H9 (cell line): ENCODE measurements around the gene CDH23. TPM values are rescaled to one million over a fixed set of nuclear protein-coding genes. Genes with fewer than 3 reads are reported as not detected.

Experiments used
- DNase-seq: peaks from one replicate; pipeline ENCODE4 v3.0.0-alpha.2; 2017
- H2AFZ ChIP-seq: one replicate; pipeline ENCODE4 v1.6.1; 2013; ENCODE audit warnings: mild to moderate bottlenecking, low read length, control low read depth, moderate library complexity
- H2AK5ac ChIP-seq: 2 replicates; pipeline ENCODE4 v1.6.1; 2013; ENCODE audit warnings: low read length, control low read depth, mixed read lengths; ENCODE audit not compliant: insufficient read length
- H2BK120ac ChIP-seq: one replicate; pipeline ENCODE4 v1.6.1; 2013; ENCODE audit warnings: low read depth, mild to moderate bottlenecking, low read length, control low read depth, inconsistent platforms; ENCODE audit not compliant: poor library complexity, severe bottlenecking
- H2BK12ac ChIP-seq: 2 replicates; pipeline ENCODE4 v1.6.1; 2013; ENCODE audit warnings: low read length, control low read depth, mixed read lengths, low read depth; ENCODE audit not compliant: insufficient read length
- H2BK15ac ChIP-seq: 2 replicates; pipeline ENCODE4 v1.6.1; 2013; ENCODE audit warnings: low read depth, low read length, control low read depth
- H2BK20ac ChIP-seq: one replicate; pipeline ENCODE4 v1.6.1; 2013; ENCODE audit warnings: low read depth, mild to moderate bottlenecking, low read length, control low read depth, inconsistent platforms; ENCODE audit not compliant: poor library complexity, severe bottlenecking
- H2BK5ac ChIP-seq: 2 replicates; pipeline ENCODE4 v1.6.1; 2013; ENCODE audit warnings: low read length, control low read depth, mixed read lengths; ENCODE audit not compliant: insufficient read length
- H3K14ac ChIP-seq: 2 replicates; pipeline ENCODE4 v1.6.1; 2013; ENCODE audit warnings: low read length, control low read depth; ENCODE audit not compliant: insufficient read depth
- H3K18ac ChIP-seq: 2 replicates; pipeline ENCODE4 v1.6.1; 2013; ENCODE audit warnings: low read depth, mild to moderate bottlenecking, mixed read lengths, low read length, control low read depth; ENCODE audit not compliant: insufficient read length
- H3K23ac ChIP-seq: 2 replicates; pipeline ENCODE4 v1.6.1; 2013; ENCODE audit warnings: low read length, control low read depth, mixed read lengths, low read depth; ENCODE audit not compliant: insufficient read length
- H3K23me2 ChIP-seq: 2 replicates; pipeline ENCODE4 v1.6.1; 2013; ENCODE audit warnings: low read depth, mild to moderate bottlenecking, mixed read lengths, low read length, control low read depth; ENCODE audit not compliant: insufficient read length, poor library complexity, severe bottlenecking
- H3K27ac ChIP-seq: 2 replicates; pipeline ENCODE4 v1.5.1; 2013; ENCODE audit warnings: low read length, control low read depth, mixed read lengths, low read depth; ENCODE audit not compliant: insufficient read length
- H3K27me3 ChIP-seq: 2 replicates; pipeline ENCODE4 v1.6.1; 2013; ENCODE audit warnings: low read length, control low read depth, inconsistent platforms; ENCODE audit not compliant: insufficient read depth
- H3K4ac ChIP-seq: 2 replicates; pipeline ENCODE4 v1.6.1; 2013; ENCODE audit warnings: low read depth, mild to moderate bottlenecking, control low read depth, inconsistent platforms, low read length, moderate library complexity
- H3K4me1 ChIP-seq: 2 replicates; pipeline ENCODE4 v1.6.1; 2013; ENCODE audit warnings: low read length, control low read depth, inconsistent platforms; ENCODE audit not compliant: insufficient read depth
- H3K4me2 ChIP-seq: 2 replicates; pipeline ENCODE4 v1.6.1; 2013; ENCODE audit warnings: low read length, control low read depth, mixed read lengths; ENCODE audit not compliant: insufficient read length, insufficient read depth
- H3K56ac ChIP-seq: 2 replicates; pipeline ENCODE4 v1.6.1; 2013; ENCODE audit warnings: low read depth, mild to moderate bottlenecking, mixed read lengths, low read length, control low read depth; ENCODE audit not compliant: insufficient read length
- H3K79me1 ChIP-seq: 2 replicates; pipeline ENCODE4 v1.6.1; 2013; ENCODE audit warnings: low read depth, mild to moderate bottlenecking, moderate library complexity, low read length, control low read depth, inconsistent platforms; ENCODE audit not compliant: insufficient read depth, poor library complexity, severe bottlenecking
- H3K79me2 ChIP-seq: 2 replicates; pipeline ENCODE4 v1.6.1; 2013; ENCODE audit warnings: low read length, control low read depth, inconsistent platforms; ENCODE audit not compliant: insufficient read depth
- H3K9ac ChIP-seq: 2 replicates; pipeline ENCODE4 v1.6.1; 2013; ENCODE audit warnings: low read length, control low read depth, mixed read lengths; ENCODE audit not compliant: insufficient read length; ENCODE audit errors: extremely low read depth
- H3K9me3 ChIP-seq: one replicate; pipeline ENCODE4 v1.6.1; 2013; ENCODE audit warnings: low read depth, low read length, inconsistent platforms; ENCODE audit not compliant: control insufficient read depth
- H3T11ph ChIP-seq: one replicate; pipeline ENCODE4 v1.6.1; 2013; ENCODE audit warnings: mild to moderate bottlenecking, low read length, control low read depth, inconsistent platforms
- H4K20me1 ChIP-seq: one replicate; pipeline ENCODE4 v1.6.1; 2013; ENCODE audit not compliant: control insufficient read depth, insufficient read length, insufficient read depth
- H4K5ac ChIP-seq: 2 replicates; pipeline ENCODE4 v1.6.1; 2013; ENCODE audit warnings: low read depth, mild to moderate bottlenecking, mixed read lengths, low read length, control low read depth; ENCODE audit not compliant: insufficient read length
- H4K8ac ChIP-seq: replicated peaks from 2 replicates; pipeline ENCODE4 v1.6.1; 2013; ENCODE audit warnings: low read length, control low read depth, mixed read lengths, low read depth; ENCODE audit not compliant: insufficient read length
- H4K91ac ChIP-seq: 2 replicates; pipeline ENCODE4 v1.6.1; 2013; ENCODE audit warnings: low read depth, mild to moderate bottlenecking, moderate library complexity, mixed read lengths, low read length, control low read depth; ENCODE audit not compliant: insufficient read length
- H3K27ac Mint-ChIP-seq, 3 experiments: 2 replicates in 2 of 3; 3 replicates in 1 of 3; pipeline ENCODE4 v1.8.0; 2020 to 2021; ENCODE audit warnings: mixed read lengths in 3 of 3, mild to moderate bottlenecking in 1 of 3, moderate library complexity in 1 of 3
- H3K27me3 Mint-ChIP-seq: 2 replicates; pipeline ENCODE4 v1.8.0; 2021; ENCODE audit warnings: low read depth, mild to moderate bottlenecking, moderate library complexity, mixed read lengths
- H3K36me3 Mint-ChIP-seq, 3 experiments: 2 replicates in 2 of 3; 3 replicates in 1 of 3; pipeline ENCODE4 v1.8.0; 2020 to 2021; ENCODE audit warnings: low read depth in 3 of 3, mixed read lengths in 3 of 3; ENCODE audit not compliant: insufficient read depth in 1 of 3
- H3K4me1 Mint-ChIP-seq, 2 experiments: 2 replicates each; pipeline ENCODE4 v1.8.0; 2020; ENCODE audit warnings: mixed read lengths in 2 of 2
- H3K4me3 Mint-ChIP-seq, 2 experiments: 2 replicates in 1 of 2; 3 replicates in 1 of 2; pipeline ENCODE4 v1.8.0; 2020 to 2021; ENCODE audit warnings: mild to moderate bottlenecking in 2 of 2, mixed read lengths in 2 of 2, moderate library complexity in 1 of 2
- H3K9me3 Mint-ChIP-seq, 2 experiments: 2 replicates in 1 of 2; 3 replicates in 1 of 2; pipeline ENCODE4 v1.8.0; 2020; ENCODE audit warnings: mild to moderate bottlenecking in 2 of 2, mixed read lengths in 2 of 2, moderate library complexity in 1 of 2
- CTCF ChIP-seq: fragments of 200-600 bp; sonication (generic); conservative IDR thresholded peaks from 3 replicates; pipeline ENCODE4 v1.8.0; 2021; ENCODE audit warnings: antibody characterized with exemption, mild to moderate bottlenecking
- WGBS: extraction: QIAGEN DNeasy Blood & Tissue Kit; methylation state at CpG from one replicate; pipeline ENCODE4 v1.1.7; 2013; ENCODE audit warnings: missing lambda C conversion rate, low lambda C conversion rate, mixed read lengths; ENCODE audit not compliant: insufficient read length; ENCODE audit errors: extremely low coverage; 5-methylcytosine and 5-hydroxymethylcytosine counted together
- total RNA-seq: library from RNA; stranded (reverse); gene quantifications from 2 replicates; pipeline ENCODE4 v1.2.1, GENCODE V29; 2021

The CDH23 gene
- total RNA-seq, 1 experiment from 2014 or later: 2.1 TPM

GRCh38 chr10:71370031-71370430 lies 26.7 kb upstream of the CDH23 start:
- Mint-ChIP-seq H3K36me3 (peaks cover 0 to 2% (median 0%) of the 10 kb centered on the region in 3 experiments; a peak in 1 of 7 replicates), H3K4me1 (no peaks in the 10 kb centered on the region), H3K27me3 (peaks cover 13% of the 10 kb centered on the region), H3K4me3 (no peak overlapping the region), H3K27ac (no peak overlapping the region), H3K9me3 (no peaks in the 10 kb centered on the region)
- DNase-seq: no peak
- Histone ChIP-seq H3K23ac (no peak overlapping the region), H3K27ac (no peak overlapping the region), H3T11ph (no peak overlapping the region), H4K91ac (no peak overlapping the region), H3K4me1 (no peaks in the 10 kb centered on the region), H4K8ac (no peak overlapping the region), H3K14ac (no peak overlapping the region), H2BK120ac (no peak overlapping the region), H3K79me1 (no peaks in the 10 kb centered on the region), H3K4ac (no peak overlapping the region), H3K4me2 (no peak overlapping the region), H2BK5ac (no peak overlapping the region), H3K56ac (no peak overlapping the region), H3K23me2 (no peaks in the 10 kb centered on the region), H2AK5ac (no peak overlapping the region), H3K18ac (no peak overlapping the region), H2BK15ac (no peak overlapping the region), H4K5ac (no peak overlapping the region), H4K20me1 (no peaks in the 10 kb centered on the region), H3K27me3 (no peaks in the 10 kb centered on the region), H2AFZ (no peak overlapping the region), H3K9me3 (no peaks in the 10 kb centered on the region), H2BK12ac (no peak overlapping the region), H2BK20ac (no peak overlapping the region), H3K9ac (no peak overlapping the region), H3K79me2 (no peaks in the 10 kb centered on the region)
- TF ChIP-seq CTCF: no peak
- WGBS: no CpG with 5 or more reads among the region's 3 CpGs
